Liver (tissue), 2 donors: Measurements from ENCODE around the gene B4GALT2.

Source experiments
- REST ChIP-seq: IDR thresholded peaks from 2 replicates; pipeline ENCODE4 v1.6.1; 2016; ENCODE audit warnings: antibody characterized with exemption, mild to moderate bottlenecking
- SP1 ChIP-seq: IDR thresholded peaks from 2 replicates; pipeline ENCODE4 v1.6.1; 2018; ENCODE audit warnings: antibody characterized with exemption, mild to moderate bottlenecking
- YY1 ChIP-seq: IDR thresholded peaks from 2 replicates; pipeline ENCODE4 v1.6.1; 2016; ENCODE audit warnings: antibody characterized with exemption, mild to moderate bottlenecking
- donor health status: healthy.

GRCh38 chr1:44016890-44017400, 37.9 kb downstream of the B4GALT2 start:
- TF ChIP-seq SP1 (no peak), YY1 (no peak), REST (no peak)
